A549 (cell line): ENCODE measurements around the gene MYRF.

ENCODE experiments used
- BHLHE40 ChIP-seq: IDR thresholded peaks from 2 replicates; pipeline ENCODE4 v1.6.1; 2012; ENCODE audit warnings: low read depth, low read length, inconsistent platforms
- CEBPB ChIP-seq, 2 experiments: fragments of >200 bp in 1 of 2; sonication (Bioruptor Twin) in 1 of 2; formaldehyde crosslinking in 1 of 2; IDR thresholded peaks; 2 replicates each; pipeline ENCODE4 v1.6.1; 2012 to 2016
- CHD4 ChIP-seq: fragments of 200-600 bp; sonication (generic); IDR thresholded peaks from 2 replicates; pipeline ENCODE4 v1.6.1; 2016; ENCODE audit warnings: antibody characterized with exemption, mild to moderate bottlenecking, borderline replicate concordance
- CTCF ChIP-seq: fragments of >200 bp; sonication (Bioruptor Twin); formaldehyde crosslinking; IDR thresholded peaks from 3 replicates; pipeline ENCODE4 v1.5.1; 2016
- EHF ChIP-seq: fragments of 250-450 bp; sonication (Bioruptor Pico); IDR thresholded peaks from 2 replicates; pipeline ENCODE4 v1.5.0; 2020; ENCODE audit warnings: mild to moderate bottlenecking
- EHMT2 ChIP-seq: fragments of 200-600 bp; sonication (generic); IDR thresholded peaks from 2 replicates; pipeline ENCODE4 v1.6.1; 2016; ENCODE audit warnings: antibody characterized with exemption, low read depth, mild to moderate bottlenecking, moderate library complexity
- FOSB ChIP-seq: fragments of 250-450 bp; sonication (Bioruptor Pico); IDR thresholded peaks from 2 replicates; pipeline ENCODE4 v1.5.0; 2020; ENCODE audit warnings: mild to moderate bottlenecking, moderate library complexity
- MAFK ChIP-seq: fragments of 450-650 bp; IDR thresholded peaks from 2 replicates; pipeline ENCODE4 v1.6.1; 2014; ENCODE audit not compliant: partially characterized antibody
- PHF8 ChIP-seq: fragments of 200-600 bp; sonication (generic); IDR thresholded peaks from 2 replicates; pipeline ENCODE4 v1.6.1; 2016; ENCODE audit warnings: low read depth, mild to moderate bottlenecking, antibody characterized with exemption, moderate library complexity, borderline replicate concordance
- POLR2A ChIP-seq: IDR thresholded peaks from 2 replicates; pipeline ENCODE4 v1.6.1; 2012; ENCODE audit warnings: mild to moderate bottlenecking, low read length
- RFX5 ChIP-seq: fragments of 450-650 bp; IDR thresholded peaks from 2 replicates; pipeline ENCODE4 v1.7.1; 2014; ENCODE audit warnings: antibody characterized with exemption, mild to moderate bottlenecking, moderate library complexity
- USF2 ChIP-seq: fragments of 450-650 bp; IDR thresholded peaks from 2 replicates; pipeline ENCODE4 v1.6.1; 2014; ENCODE audit warnings: antibody characterized with exemption
- ZSCAN20 ChIP-seq: fragments of 250-450 bp; sonication (Bioruptor Pico); IDR thresholded peaks from 2 replicates; pipeline ENCODE4 v1.8.0; 2022; ENCODE audit warnings: mild to moderate bottlenecking, moderate library complexity
- TF ChIP-seq, protein P1 (sequence below): IDR thresholded peaks from 2 replicates; pipeline ENCODE4 v1.6.1; 2012

- no peak for TF ChIP-seq CTCF
- no peak for TF ChIP-seq ZSCAN20 (CRISPR knock-in tag)
- no peak for TF ChIP-seq EHF (CRISPR knock-in tag)
- no peak for TF ChIP-seq FOSB (CRISPR knock-in tag)
- TF ChIP-seq POLR2A, result no peak
- no peak for TF ChIP-seq BHLHE40
- TF ChIP-seq EHMT2, result no peak
- TF ChIP-seq USF2, result no peak
- TF ChIP-seq, protein P1, sequence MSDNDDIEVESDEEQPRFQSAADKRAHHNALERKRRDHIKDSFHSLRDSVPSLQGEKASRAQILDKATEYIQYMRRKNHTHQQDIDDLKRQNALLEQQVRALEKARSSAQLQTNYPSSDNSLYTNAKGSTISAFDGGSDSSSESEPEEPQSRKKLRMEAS, result 0 out of 2 replicates have a peak, but pooled peaks have one; percentile 16
- no peak for TF ChIP-seq CEBPB (IDR thresholded peaks at IDR 0.05)
- no peak for TF ChIP-seq RFX5
- TF ChIP-seq CHD4, result no peak
- no peak for TF ChIP-seq MAFK
- TF ChIP-seq PHF8, result no peak
These were observed 14.0 kb downstream of the MYRF start for GRCh38 chr11:61766353-61766841.
